Measurements from ENCODE around the gene STARD6.

STARD6 gene

DNA sequence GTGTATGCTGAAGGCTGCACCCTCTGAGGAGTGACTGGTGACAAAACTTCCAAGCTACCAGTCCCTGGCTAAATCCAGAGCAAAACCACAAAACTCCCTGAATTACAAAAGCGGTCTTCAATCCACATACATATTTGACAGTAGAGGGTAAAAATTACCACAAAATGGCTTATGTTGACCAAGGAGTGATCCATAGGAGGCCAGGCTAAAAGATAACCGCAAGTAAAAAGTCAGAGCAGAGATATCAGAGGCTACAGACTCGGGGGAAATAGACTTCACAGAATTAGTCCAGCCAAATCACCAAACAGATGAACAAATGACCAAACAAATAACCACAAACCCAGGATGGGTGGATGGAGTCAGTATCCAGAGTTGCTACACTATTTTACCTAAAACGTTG is 19.4 kb downstream of the STARD6 start:
- no peak overlapping the region for H3K4me3 ChIP-seq (ENCODE audit: low read depth, low read length)
- TF ChIP-seq, protein P1, sequence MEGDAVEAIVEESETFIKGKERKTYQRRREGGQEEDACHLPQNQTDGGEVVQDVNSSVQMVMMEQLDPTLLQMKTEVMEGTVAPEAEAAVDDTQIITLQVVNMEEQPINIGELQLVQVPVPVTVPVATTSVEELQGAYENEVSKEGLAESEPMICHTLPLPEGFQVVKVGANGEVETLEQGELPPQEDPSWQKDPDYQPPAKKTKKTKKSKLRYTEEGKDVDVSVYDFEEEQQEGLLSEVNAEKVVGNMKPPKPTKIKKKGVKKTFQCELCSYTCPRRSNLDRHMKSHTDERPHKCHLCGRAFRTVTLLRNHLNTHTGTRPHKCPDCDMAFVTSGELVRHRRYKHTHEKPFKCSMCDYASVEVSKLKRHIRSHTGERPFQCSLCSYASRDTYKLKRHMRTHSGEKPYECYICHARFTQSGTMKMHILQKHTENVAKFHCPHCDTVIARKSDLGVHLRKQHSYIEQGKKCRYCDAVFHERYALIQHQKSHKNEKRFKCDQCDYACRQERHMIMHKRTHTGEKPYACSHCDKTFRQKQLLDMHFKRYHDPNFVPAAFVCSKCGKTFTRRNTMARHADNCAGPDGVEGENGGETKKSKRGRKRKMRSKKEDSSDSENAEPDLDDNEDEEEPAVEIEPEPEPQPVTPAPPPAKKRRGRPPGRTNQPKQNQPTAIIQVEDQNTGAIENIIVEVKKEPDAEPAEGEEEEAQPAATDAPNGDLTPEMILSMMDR (IDR thresholded peaks at IDR 0.05; ENCODE audit: borderline replicate concordance, insufficient read depth, low read depth, low read length), result no peak

DNA sequence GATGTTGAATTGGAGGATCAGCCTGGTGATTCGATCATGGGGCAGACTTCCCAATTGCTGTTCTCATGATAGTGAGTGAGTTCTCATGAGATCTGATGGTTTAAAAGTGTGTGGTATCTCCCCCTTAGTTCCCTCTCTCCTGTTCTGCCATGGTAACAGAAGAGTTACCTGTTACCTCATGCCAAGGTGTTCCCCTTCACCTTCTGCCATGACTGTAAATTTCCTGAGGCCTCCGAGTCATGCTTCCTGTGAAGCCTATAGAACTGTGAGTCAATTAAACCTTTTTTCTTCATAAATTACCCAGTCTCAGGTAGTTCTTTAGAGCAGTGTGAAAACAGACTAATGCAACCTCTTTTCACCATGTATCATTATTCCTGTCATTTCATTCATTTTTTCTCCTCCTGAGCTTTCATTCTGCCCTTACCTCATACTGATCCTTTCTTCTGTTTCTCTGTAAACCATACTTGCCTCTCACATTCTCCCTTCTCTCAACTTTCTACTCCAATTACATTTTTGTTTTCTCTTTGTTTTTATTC is 22.0 kb downstream of the STARD6 start:
- TF ChIP-seq, protein P1 (IDR thresholded peaks at IDR 0.05; ENCODE audit: borderline replicate concordance, insufficient read depth, low read depth, low read length), result no peak
- H3K4me3 ChIP-seq (ENCODE audit: low read depth, low read length), result no peak overlapping the region

DNA sequence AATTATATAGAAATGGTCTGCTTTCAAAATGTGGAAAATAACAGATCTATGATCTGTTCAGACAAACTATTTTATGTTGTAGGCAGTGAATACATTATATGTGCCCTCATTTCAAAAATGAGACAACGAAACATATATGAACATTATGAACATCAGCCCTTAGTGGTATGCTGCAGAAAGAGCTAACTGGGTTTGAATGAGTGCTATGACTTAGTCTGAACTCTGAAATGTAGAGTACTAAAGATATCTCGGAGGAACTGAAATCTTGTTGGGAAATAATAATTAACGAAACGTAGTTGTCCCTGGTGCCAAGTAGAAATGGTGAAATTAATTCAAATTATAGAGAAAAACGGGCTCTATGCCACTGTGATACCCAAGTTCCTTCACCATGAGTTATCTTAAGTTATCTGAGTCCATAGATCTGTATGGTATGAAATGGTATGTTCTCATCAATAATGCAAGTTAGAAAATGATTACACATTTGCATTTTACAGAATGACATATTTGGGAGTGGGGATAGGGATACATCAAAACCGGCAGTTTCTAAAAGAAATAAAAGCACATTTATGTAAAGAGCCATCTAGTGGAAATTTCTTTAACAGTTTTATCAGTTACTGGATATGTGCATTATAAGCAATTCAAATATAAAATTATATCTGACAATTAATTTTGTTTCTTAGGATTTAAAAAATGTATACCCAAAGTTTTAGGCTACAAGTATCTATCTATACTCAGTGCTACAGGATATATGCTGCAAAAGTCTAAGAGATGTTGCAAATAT is 26.7 kb downstream of the STARD6 start:
- TF ChIP-seq, protein P1 (IDR thresholded peaks at IDR 0.05; ENCODE audit: borderline replicate concordance, insufficient read depth, low read depth, low read length), result no peak
- H3K4me3 ChIP-seq (ENCODE audit: low read depth, low read length), result no peak overlapping the region

DNA sequence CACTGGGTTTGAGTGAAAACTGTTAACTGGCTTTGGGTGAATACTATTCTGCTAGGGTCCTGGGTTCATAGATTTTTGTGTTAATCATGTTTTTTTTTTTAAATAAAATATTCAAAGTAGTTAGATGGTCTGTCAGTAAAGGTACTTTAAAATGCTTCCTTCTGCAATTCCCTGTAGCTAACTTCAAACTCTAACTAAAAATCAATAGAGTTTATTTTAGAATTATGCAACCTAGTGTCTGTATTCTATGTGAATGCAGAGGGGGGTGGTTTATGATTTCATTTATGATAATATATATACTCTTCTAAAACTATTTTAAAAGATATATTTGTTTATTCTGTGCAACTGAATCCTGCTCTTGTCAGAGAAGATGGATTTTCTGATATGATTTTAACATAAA is 27.9 kb downstream of the STARD6 start:
- TF ChIP-seq, protein P1 (IDR thresholded peaks at IDR 0.05; ENCODE audit: borderline replicate concordance, insufficient read depth, low read depth, low read length), result no peak
- H3K4me3 ChIP-seq (ENCODE audit: low read depth, low read length), result no peak overlapping the region

DNA sequence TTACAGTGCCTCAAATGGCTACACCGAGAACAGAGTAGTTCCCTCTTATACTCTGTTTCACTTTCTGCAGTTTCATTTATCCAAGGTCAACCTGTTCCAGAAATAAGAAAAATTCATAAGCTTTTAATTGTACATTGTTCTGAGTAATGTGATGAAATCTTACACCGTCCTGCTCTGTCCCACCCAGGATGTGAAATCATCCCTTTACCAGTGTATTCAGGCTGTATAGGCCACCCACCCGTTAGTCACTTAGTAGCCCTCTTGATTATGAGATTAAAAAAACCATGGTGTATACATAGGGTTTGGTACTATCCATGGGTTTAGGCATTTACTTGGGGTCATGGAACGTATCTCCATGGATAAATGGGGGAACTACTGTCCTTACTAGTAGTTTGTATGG is 29.8 kb downstream of the STARD6 start:
- H3K4me3 ChIP-seq (ENCODE audit: low read depth, low read length), result no peak overlapping the region
- TF ChIP-seq, protein P1 (IDR thresholded peaks at IDR 0.05; ENCODE audit: borderline replicate concordance, insufficient read depth, low read depth, low read length), result no peak

DNA sequence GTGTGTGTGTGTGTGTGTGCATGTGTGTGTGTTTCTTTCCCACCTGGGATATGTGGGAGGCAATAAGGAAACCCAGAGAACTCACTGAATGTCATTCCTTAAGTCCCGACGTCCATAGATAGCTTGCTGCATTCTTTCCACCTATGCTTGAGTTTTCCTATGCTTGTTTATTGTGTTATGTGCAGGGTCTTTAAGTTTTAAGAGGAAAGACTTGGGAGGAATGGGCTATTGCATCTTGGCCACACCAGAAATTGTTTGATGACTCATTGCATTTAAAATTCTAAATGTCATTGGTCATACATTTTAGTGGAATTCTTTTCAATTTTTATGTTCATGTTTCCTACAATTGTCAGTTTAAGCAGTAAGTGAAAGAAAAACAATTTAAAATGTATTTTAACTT is 33.7 kb downstream of the STARD6 start:
- TF ChIP-seq, protein P1 (IDR thresholded peaks at IDR 0.05; ENCODE audit: borderline replicate concordance, insufficient read depth, low read depth, low read length), result no peak
- H3K4me3 ChIP-seq (ENCODE audit: low read depth, low read length), result no peak overlapping the region

DNA sequence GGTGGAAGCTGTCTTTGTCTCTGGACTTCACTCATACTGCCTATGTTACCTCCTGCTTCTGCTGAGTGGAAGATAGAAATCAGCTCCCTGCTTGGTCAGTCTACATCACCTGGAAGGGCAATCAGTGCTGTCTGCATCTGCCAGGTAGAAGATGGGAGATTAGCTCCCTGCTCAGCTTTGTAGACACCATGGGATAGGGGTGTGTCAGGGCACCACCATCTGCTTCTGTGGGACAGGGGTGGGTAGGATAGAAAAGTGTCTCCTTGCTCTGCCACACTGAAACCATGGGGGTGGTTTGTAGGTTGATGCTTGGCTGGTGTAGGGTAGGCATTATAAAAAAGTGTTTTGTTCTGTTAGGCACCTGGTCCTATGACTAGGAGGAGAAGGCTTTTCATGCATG is 34.1 kb downstream of the STARD6 start:
- TF ChIP-seq, protein P1 (IDR thresholded peaks at IDR 0.05; ENCODE audit: borderline replicate concordance, insufficient read depth, low read depth, low read length), result no peak
- no peak overlapping the region for H3K4me3 ChIP-seq (ENCODE audit: low read depth, low read length)
